Measurements from ENCODE around the gene SOX6. TPM values are rescaled to one million over a fixed set of nuclear protein-coding genes. Genes with fewer than 3 reads are reported as not detected.

SOX6 gene
- total RNA-seq, 2 donors from 2014 or later: 7.6 to 7.8 TPM

DNA sequence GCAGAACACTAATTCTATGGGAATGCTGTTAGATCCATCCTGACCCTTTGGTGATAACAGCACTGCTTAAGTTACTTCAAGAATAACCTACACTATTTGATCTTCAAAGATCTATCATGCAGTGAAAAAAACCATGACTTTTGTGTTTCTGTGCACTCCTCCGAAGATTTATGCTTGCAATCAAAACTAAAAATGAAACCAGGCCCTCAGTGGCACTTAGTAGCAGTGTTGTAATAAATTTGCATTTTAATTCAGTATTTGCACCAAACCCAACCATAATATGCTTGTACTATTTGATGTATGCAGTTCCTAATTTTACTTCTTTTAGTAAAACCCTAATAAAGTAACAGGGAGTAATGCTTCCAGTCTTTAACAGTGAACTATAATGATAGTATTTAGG, 130.7 kb downstream of the SOX6 start:
- no peak for DNase-seq
- ATAC-seq: no peak

DNA sequence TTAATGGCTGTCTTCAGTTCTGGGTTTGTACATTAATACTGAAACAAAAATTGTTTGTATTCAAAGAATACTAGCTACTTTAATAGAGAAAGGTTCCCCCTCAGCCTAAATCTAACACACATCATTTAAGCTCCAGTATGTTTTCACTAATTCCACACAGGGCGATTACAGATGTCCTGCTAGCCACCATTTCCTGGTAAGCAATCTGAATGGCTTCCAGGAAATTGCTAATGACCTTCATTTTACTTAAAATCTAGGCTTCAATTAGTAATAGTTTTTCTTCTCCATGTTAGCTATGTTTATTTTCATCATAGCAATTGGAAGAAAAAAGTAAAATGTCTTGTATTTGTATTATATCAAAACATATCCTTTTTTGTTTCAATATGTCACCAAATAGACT, 132.8 kb downstream of the SOX6 start:
- intact Hi-C loops (cut with DNase I, micrococcal nuclease): no loop called here
- no peak for DNase-seq
- no peak for ATAC-seq

More for the DNA sequence above, 130.7 kb downstream of the SOX6 start:
- intact Hi-C loops (cut with DNase I, micrococcal nuclease): no loop called here

DNA sequence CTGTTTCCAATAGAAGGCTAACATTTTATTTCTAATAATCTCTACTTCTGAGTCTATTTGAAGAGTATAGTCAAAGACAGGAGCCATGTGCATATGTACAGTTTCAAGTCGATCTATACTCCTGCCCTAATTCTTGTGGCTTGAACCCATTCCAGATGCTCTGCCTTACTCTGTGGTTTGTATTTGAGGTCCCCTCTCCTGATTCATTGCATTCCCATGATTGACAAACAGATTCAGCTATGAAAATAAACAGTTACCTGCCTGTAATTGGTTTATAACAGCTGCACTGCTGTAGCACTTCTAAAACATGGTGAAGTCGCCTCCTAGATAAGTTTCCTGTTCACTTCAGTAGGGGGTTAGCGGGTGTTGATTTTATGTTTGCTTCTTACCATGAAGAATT, 138.7 kb downstream of the SOX6 start:
- ATAC-seq: no peak
- intact Hi-C loops (cut with DNase I, micrococcal nuclease): no loop called here
- DNase-seq: no peak

DNA sequence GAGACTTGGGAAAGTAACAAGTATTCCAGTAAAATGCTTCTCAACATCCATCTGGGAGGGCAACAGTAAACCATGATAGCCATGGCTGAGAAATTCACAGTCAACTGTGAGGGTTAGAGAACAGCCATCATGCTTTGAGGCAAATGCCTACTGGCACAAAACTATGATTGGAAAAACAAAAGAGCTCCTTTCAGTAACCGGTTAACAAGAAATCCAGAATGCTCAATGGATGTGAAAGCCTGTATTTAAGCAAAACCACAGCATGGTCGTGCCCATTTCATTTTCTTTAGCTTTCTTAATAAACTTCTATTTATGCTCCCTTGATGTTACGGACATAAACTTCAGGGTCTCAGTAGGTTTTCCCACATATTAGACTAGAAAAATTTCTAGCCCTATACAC, 139.5 kb downstream of the SOX6 start:
- DNase-seq (no peak), ATAC-seq (no peak)
- intact Hi-C loops (cut with DNase I, micrococcal nuclease): no loop called here

DNA sequence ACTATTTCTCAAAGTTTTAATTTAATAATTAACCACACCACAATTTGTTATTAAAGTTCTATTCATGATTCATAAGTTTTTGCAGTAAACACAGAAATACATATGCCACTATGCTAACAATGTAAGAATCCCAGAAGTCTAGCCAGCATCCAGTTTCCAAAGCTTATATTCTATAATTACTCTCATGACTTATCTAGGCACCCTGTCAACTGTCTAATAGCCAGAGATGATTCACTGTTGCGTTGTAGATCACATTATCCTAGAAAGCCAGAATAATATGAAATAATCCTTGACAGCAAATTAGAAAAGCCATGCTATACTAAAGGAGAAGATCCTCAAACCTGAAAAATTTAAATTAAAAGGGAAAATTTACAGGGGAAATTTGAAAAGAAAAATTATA, 141.0 kb downstream of the SOX6 start:
- ATAC-seq: no peak
- DNase-seq: no peak
- intact Hi-C loops (cut with DNase I, micrococcal nuclease): no loop called here

DNA sequence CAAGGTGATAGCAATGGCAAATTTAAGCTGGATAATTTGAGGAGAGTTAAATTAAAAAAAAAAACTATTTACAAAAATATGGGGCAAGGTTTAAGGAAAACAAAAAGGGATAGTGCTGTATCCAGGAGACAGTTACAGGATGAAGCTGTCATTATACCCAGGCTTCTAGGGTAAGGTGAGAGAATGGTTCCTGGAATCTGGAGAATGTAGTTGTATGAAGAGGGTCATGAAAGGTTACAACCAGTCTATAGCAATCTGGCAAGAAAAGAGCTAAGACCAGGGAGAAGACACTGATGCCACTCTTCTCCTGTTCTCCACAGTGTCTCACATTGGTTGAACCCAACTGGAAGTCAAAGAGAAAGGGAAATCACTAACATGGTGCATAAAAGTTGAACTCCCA, 144.9 kb downstream of the SOX6 start:
- DNase-seq (no peak), ATAC-seq (no peak)
- intact Hi-C loops (cut with DNase I, micrococcal nuclease): no loop called here

DNA sequence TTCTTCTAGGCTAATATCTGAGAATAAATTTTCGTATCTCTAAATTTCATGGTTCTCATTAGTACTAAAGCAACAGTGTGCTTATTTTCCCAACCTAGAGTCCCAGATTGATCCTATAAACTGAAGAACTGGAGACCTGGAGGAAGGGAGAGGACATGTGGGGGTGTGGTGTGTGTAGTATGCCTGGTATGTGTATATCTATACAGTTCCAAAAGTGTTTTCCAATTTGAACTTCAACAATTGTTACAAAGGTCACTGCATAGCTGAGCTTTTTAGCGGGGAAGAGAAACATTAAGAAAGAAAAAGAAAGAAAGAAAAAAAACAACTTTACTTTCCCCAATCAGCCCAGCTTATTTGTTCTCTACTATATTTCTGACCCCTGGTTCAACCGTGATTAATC, 152.1 kb downstream of the SOX6 start:
- DNase-seq: no peak
- no peak for ATAC-seq
- intact Hi-C loops (cut with DNase I, micrococcal nuclease): no loop called here

DNA sequence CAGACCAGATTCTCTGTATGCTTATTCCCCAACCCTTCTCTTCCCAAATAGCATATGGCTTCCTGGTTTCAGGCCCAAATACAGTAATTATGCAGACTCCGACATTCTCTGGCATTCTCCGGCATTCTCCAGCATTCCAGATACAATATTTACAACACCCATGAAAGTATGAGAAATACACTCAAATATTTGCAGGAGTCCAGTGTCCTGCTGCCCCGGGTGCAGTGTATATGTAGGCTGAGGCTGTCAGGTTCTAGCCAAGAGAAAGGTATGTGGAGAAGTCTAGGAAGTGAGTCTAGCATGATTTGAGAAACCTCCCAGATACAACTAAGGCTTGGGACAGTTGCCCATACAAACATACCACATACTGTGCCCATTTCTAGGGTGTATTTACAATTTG, 160.7 kb downstream of the SOX6 start:
- DNase-seq (no peak), ATAC-seq (no peak)
- intact Hi-C loops (cut with DNase I, micrococcal nuclease): no loop called here

DNA sequence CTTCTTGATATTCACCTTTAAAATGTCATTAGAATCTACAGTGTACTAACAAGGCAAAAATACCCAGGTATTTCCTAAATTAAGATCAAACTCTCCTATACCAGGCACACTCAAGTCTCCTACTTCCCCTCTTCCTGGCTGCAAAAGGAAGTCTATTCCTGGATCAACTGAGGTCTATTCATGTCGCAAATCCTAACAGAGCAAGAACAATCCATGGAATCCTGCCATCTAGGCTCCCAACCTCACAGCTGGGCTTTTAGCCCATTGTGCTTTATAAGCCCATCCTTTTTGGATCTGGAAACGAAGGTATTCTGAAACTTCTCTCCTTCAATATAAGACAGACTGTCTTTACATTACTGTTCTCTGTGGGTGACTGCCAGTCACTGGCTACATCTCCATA, 161.8 kb downstream of the SOX6 start:
- ATAC-seq (no peak), DNase-seq (no peak)
- intact Hi-C loops (cut with DNase I, micrococcal nuclease): no loop called here

DNA sequence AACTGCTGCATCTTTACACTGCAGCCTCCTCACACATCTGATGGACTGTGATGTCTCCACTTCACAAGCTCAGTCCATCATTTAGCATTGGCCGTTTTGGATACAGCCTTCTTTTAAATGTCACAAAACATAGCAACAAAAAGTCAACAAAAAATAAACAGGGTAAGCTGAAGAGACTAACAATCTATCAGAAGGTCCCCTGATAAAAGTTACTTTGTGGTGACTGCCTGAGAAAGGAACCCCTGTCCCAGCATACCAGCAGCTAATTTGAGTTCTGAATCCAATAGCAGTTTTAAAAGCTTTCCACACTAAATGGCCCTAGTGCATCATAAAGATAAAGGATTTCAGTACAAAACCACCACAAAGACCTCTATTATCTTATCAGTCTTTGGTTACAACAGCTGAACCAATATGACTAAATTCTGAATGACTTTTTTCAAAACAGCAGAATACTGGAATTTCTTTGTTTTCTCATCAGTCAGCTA, 162.4 kb downstream of the SOX6 start:
- DNase-seq: no peak
- intact Hi-C loops (cut with DNase I, micrococcal nuclease): no loop called here
- ATAC-seq: no peak

DNA sequence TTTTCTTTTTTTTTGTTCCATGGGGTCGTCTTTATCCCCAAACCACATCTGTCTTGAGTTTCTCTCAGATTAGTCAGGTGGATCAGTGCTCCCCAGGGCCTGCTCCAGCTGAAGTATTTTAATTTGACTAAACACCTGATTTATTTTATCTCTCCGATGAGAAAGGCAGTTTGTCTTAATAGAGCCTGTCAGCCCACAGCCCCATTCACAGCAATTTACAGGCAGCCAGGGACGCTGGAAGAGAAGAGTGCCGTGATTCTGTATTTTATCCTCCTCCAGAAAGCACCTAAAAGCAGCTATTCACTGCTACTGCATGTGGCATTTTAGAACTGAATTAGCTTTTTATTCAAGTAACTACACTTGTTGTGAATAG, 164.5 kb downstream of the SOX6 start:
- intact Hi-C loops (cut with DNase I, micrococcal nuclease): no loop called here
- DNase-seq: no peak
- ATAC-seq: no peak

DNA sequence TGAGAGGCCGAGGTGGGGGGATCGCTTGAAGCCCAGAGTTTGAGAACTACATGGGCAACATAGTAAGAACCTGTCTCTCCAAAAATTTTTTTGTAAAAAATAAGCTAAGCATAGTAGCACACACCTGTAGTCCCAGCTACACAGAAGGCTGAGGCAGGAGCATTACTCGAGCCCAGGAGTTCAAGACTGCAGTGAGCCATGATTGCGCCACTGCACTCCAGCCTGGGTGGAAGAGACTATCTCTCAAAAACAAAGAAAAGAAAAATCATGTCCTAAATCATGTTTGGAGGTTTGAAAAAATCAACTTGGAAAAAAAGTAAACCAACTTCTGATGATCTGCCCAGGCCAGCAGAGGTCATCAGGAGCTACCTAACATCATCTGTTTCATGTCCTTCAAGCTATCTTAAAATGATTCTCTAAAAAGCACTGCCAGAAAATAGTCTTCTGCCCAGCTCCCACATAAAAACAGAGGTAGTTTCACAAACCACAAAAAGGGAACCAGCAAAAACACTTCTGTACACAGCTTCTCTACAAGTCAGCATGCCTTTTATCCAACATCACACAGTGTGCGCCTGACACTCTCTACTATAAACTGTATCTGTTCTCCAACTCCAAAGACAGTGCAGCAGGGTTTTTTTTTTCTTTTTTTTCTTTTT, 165.0 kb downstream of the SOX6 start:
- intact Hi-C loops (cut with DNase I, micrococcal nuclease): no loop called here
- ATAC-seq (peak; percentile 34), DNase-seq (no peak)

DNA sequence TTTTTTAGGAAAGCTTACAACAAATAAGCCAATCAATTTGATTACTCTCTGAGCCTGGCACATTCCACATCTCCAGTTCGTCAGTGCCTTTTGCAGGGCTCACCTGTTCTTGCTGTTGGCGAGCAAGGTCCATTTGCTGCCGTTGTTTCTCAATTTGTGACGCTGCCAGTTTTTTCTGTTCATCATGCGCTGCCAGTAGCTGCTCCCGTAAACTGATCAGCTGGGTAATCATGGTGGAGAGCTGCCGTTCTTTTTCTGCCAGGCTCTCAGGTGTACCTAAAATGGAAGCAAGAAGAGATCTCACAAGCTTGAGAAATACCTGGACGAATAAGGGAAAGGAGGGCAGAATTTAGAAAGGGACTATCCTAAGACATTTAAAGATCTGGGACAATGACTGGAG, 169.7 kb downstream of the SOX6 start:
- intact Hi-C loops (cut with DNase I, micrococcal nuclease): no loop called here
- peak; percentile 42 for ATAC-seq
- no peak for DNase-seq

DNA sequence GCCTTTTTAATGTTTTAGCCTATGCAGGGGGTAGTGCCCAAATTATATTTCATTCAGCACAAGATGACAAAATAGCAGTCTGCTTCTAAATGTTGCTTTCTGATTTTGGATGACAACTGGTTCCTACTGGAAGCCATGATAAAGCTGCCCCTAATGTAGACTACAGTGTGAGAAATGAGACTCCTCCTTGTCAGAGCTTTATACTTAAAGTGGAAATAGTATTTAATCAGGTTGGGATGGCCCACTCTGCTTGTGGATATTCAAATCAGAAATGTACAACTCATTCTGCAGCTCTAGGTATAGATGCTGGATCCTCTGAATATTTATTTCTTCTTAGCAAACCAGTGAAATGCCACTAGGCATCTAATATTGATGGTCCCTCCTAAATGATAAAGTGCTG, 171.3 kb downstream of the SOX6 start:
- intact Hi-C loops (cut with DNase I, micrococcal nuclease): no loop called here
- ATAC-seq (no peak), DNase-seq (no peak)

DNA sequence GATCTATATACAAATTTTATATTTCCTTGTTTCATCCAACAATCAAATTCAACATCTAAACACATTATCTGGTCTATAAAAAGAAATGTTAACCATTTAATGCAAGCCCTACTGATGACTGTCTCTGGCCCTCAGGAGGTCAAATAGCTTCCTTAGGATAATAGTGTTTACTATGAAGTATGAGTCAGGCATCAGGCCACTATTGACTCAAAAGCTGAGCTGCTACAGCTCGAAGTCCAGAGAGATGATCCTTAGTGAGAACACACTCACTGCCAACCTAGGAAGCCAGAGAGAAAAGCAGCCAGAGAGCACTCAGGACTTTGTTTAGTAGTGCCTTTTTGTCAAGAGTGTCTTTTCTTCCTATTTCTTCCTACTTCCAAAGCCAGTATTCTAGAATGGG, 171.8 kb downstream of the SOX6 start:
- intact Hi-C loops (cut with DNase I, micrococcal nuclease): no loop called here
- peak in 1 of 2 donors; percentile 28 for DNase-seq
- ATAC-seq: peak; percentile 99

DNA sequence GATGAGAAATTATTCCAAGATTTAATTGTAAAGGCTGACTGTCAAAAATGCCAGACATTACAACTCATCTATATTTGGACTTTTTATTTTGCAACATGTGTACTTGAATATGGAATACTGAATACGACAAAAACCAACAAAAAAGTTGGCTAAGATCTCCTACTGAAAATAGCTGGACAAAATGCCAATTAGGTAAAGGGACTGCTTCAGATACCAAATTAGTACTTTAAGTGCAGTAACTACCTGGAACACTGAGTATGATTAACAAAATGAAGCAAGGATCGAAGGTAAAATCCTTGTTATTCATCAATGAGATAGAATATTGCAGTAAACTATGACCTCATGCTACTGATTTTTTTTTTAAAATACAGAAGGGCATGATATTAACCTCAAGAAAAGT, 173.8 kb downstream of the SOX6 start:
- intact Hi-C loops (cut with DNase I, micrococcal nuclease): no loop called here
- ATAC-seq (no peak), DNase-seq (no peak)

DNA sequence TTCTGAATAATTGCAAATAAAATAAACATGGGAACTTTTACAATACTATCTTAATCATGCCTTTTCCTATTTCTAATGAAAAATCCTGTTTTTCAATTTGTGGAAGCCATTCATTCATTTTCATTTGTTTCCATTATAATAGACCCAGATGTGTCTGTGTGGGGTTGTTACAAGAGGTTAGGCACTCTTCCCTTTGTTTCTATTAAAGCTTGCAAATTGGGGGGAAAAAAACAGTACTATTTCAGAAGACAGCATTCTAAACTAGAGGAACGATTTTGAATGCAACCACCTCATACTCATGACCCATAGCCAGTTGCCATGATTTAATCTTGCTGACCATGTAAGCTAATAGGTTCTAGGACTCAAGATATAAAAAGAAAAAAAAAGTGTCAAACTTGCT, 175.5 kb downstream of the SOX6 start:
- DNase-seq (no peak), ATAC-seq (no peak)
- intact Hi-C loops (cut with DNase I, micrococcal nuclease): no loop called here

DNA sequence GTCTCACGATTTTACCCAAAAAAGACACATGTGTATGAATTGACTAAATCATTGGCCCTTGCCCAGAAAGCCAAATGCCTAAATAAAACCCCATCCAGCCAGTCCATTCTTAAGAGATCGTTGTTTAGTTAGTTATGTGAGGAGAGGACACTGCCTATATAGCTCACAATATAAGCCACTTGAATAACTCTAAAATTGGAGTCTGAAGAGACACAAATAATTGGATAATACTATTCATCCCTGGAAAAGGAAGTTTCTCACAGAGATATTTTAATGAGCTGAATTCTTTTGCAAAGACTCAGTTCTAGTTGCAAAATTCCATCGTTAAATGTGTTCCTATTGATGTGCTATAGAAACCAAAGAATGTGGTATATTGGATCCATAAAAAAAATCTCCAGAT, 176.7 kb downstream of the SOX6 start:
- no peak for ATAC-seq
- intact Hi-C loops (cut with DNase I, micrococcal nuclease): no loop called here
- DNase-seq: no peak

DNA sequence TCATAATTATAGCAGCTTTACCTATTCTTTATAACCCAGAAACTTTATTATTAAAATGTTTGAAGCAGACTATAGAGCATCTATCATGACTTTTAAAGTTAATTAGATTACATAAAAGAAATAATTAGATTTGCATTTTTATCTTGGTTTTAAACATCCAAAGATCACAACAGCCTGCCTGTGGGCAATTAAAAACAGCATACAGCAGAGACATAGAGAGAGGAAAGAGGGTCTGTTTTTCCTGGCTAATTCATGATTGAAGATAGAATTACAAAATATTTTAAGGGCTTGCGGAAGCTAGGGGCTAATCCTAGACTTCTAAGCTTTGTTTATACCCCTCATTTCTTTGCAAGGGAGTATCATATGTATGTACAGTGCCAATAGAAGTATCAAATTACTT, 178.1 kb downstream of the SOX6 start:
- ATAC-seq (no peak), DNase-seq (no peak)
- intact Hi-C loops (cut with DNase I, micrococcal nuclease): no loop called here

DNA sequence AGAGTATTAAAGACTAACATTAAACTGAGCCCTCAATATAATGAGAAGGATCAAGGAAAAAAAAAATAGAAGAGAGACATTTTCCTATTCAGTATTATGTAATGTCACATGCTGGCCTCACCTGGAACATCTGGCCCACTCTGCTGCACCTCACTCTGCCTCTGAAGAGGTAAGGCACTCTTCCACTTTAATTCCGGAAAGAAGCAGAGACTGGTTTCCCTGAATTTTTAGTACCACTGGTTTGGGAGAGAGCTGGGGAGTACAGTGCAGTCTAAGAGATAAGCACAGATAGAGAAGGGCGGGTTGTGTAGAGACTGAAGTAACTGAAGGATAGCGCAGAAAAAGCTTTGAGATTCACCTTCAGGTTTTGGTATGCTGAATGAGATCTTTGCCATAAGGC, 178.7 kb downstream of the SOX6 start:
- intact Hi-C loops (cut with DNase I, micrococcal nuclease): no loop called here
- no peak for ATAC-seq
- DNase-seq: no peak

DNA sequence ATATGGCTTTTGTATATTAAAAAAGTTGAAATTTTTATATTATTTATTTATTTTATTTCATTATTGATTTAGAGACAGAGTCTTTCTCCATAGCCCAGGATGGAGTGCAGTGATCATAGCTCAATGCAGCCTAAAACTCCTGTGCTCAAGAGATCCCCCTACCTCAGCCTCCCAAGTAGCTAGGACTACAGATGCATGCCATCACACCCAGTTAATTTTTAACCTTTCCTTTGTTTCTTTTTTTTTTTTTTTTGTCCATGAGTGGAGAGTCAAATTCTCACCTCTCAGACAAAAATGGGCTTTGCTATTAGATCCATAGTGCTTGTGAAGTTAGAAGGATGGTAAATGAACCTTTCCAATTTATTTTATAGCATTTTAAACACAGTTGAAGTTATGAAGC, 182.5 kb downstream of the SOX6 start:
- intact Hi-C loops (cut with DNase I, micrococcal nuclease): no loop called here

DNA sequence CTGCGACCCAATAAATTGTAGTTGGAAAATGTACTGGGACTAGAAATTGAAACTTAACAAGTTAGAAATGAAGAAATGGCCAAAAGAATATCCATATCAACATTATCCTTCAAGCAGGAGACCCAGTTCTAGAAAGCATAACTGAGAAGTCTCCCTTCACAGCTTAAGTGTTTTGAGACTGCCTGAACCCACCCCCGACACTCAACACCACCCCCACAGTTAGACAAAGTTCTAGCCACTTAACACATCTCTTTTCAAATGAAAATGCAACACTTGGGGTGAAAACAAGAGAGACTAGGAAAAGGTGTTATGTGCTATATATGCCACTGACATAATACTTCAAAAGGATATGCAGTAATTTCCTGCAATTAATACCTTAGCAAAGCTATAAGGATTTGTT, 184.5 kb downstream of the SOX6 start:
- no peak for DNase-seq
- no peak for ATAC-seq
- intact Hi-C loops (cut with DNase I, micrococcal nuclease): no loop called here

More for the DNA sequence above, 182.5 kb downstream of the SOX6 start:
- DNase-seq (no peak), ATAC-seq (no peak)
